GM21381 (cell line): ENCODE measurements around the gene CFAP77.

ENCODE experiments used
- ATAC-seq: cut with Tn5 transposase; IDR thresholded peaks from one replicate; pipeline ENCODE4 v1.9.1; 2021; ENCODE audit warnings: mild to moderate bottlenecking, moderate library complexity; ENCODE audit not compliant: unreplicated experiment

Gene CFAP77

GRCh38 chr9:132575005-132575609, 165.1 kb downstream of the CFAP77 start:
- no peak for ATAC-seq

GRCh38 chr9:132575811-132576210, 165.8 kb downstream of the CFAP77 start:
- no peak for ATAC-seq

- ATAC-seq, result no peak
Observed at GRCh38 chr9:132577119-132577518, 167.1 kb downstream of the CFAP77 start.

- no peak for ATAC-seq
Observed at GRCh38 chr9:132578367-132578932, 168.4 kb downstream of the CFAP77 start.

- ATAC-seq, result no peak
Observed at GRCh38 chr9:132579427-132579798, 169.4 kb downstream of the CFAP77 start.

- ATAC-seq, result no peak
Observed at GRCh38 chr9:132582276-132582785, 172.3 kb downstream of the CFAP77 start, which contains the start of gene BARHL1. Gene BARHL1, plus strand, starts transcription at chr9:132582606. Its CDS starts 192 bp downstream, at chr9:132582798.

GRCh38 chr9:132582786-132583583, 173.0 kb downstream of the CFAP77 start:
- ATAC-seq, result no peak

- no peak for ATAC-seq
Observed at GRCh38 chr9:132583584-132584304, 173.7 kb downstream of the CFAP77 start.

GRCh38 chr9:132584601-132585560, 174.9 kb downstream of the CFAP77 start:
- no peak for ATAC-seq

GRCh38 chr9:132585954-132586829, 176.2 kb downstream of the CFAP77 start:
- ATAC-seq, result no peak

GRCh38 chr9:132586830-132587591, 177.0 kb downstream of the CFAP77 start:
- no peak for ATAC-seq

- no peak for ATAC-seq
Observed at GRCh38 chr9:132587592-132587955, 177.6 kb downstream of the CFAP77 start.

GRCh38 chr9:132588098-132588497, 178.1 kb downstream of the CFAP77 start:
- no peak for ATAC-seq

GRCh38 chr9:132588501-132589147, 178.6 kb downstream of the CFAP77 start:
- no peak for ATAC-seq

- ATAC-seq, result no peak
Observed at GRCh38 chr9:132589148-132590036, 179.4 kb downstream of the CFAP77 start.

- ATAC-seq, result no peak
Observed at GRCh38 chr9:132590037-132590317, 180.0 kb downstream of the CFAP77 start.
